ENCODE measurements around the gene RHEX. TPM values are rescaled to one million over a fixed set of nuclear protein-coding genes. Genes with fewer than 3 reads are reported as not detected.

The RHEX gene
- total RNA-seq, 1 donor from 2014 or later: not detected

- Mint-ChIP-seq H3K4me1 (ENCODE audit: low read depth) (no peaks in the 10 kb centered on the region), H3K4me3 (ENCODE audit: unreplicated experiment) (no peak overlapping the region), H3K36me3 (ENCODE audit: low read depth) (no peaks in the 10 kb centered on the region), H3K27me3 (ENCODE audit: low read depth) (peaks cover 2% of the 10 kb centered on the region), H3K9me3 (ENCODE audit: low read depth) (no peaks in the 10 kb centered on the region), H3K27ac (ENCODE audit: unreplicated experiment) (no peak overlapping the region)
- DNase-seq (ENCODE audit: low spot score): no peak
- TF ChIP-seq CTCF (IDR thresholded peaks at IDR 0.05): no peak
Measured at GRCh38 chr1:206074839-206075238, 21.9 kb downstream of the RHEX start.

- Mint-ChIP-seq H3K4me3 (ENCODE audit: unreplicated experiment) (no peak overlapping the region), H3K36me3 (ENCODE audit: low read depth) (no peaks in the 10 kb centered on the region), H3K4me1 (ENCODE audit: low read depth) (no peaks in the 10 kb centered on the region), H3K27ac (ENCODE audit: unreplicated experiment) (no peak overlapping the region), H3K27me3 (ENCODE audit: low read depth) (peaks cover 6% of the 10 kb centered on the region), H3K9me3 (ENCODE audit: low read depth) (no peaks in the 10 kb centered on the region)
- DNase-seq (ENCODE audit: low spot score): no peak
- no peak for TF ChIP-seq CTCF (IDR thresholded peaks at IDR 0.05)
Measured at GRCh38 chr1:206075786-206076755, 23.1 kb downstream of the RHEX start.

GRCh38 chr1:206079135-206079534, 26.2 kb downstream of the RHEX start:
- no peak for TF ChIP-seq CTCF (IDR thresholded peaks at IDR 0.05)
- no peak for DNase-seq (ENCODE audit: low spot score)
- Mint-ChIP-seq H3K9me3 (ENCODE audit: low read depth) (no peaks in the 10 kb centered on the region), H3K4me3 (ENCODE audit: unreplicated experiment) (no peak overlapping the region), H3K4me1 (ENCODE audit: low read depth) (no peaks in the 10 kb centered on the region), H3K36me3 (ENCODE audit: low read depth) (no peaks in the 10 kb centered on the region), H3K27ac (ENCODE audit: unreplicated experiment) (no peak overlapping the region), H3K27me3 (ENCODE audit: low read depth) (peaks cover 6% of the 10 kb centered on the region)

- Mint-ChIP-seq H3K36me3 (ENCODE audit: low read depth) (no peaks in the 10 kb centered on the region), H3K4me1 (ENCODE audit: low read depth) (no peaks in the 10 kb centered on the region), H3K9me3 (ENCODE audit: low read depth) (no peaks in the 10 kb centered on the region), H3K4me3 (ENCODE audit: unreplicated experiment) (no peak overlapping the region), H3K27me3 (ENCODE audit: low read depth) (peaks cover 12% of the 10 kb centered on the region), H3K27ac (ENCODE audit: unreplicated experiment) (no peak overlapping the region)
- DNase-seq (ENCODE audit: low spot score): no peak
- no peak for TF ChIP-seq CTCF (IDR thresholded peaks at IDR 0.05)
Measured at GRCh38 chr1:206080026-206080820, 27.2 kb downstream of the RHEX start.

- H3K4me1 Mint-ChIP-seq (ENCODE audit: low read depth): no peaks in the 10 kb centered on the region
- DNase-seq (ENCODE audit: low spot score): no peak
- no peak for TF ChIP-seq CTCF (IDR thresholded peaks at IDR 0.05)
- H3K36me3 Mint-ChIP-seq (ENCODE audit: low read depth): no peaks in the 10 kb centered on the region
- H3K27me3 Mint-ChIP-seq (ENCODE audit: low read depth): peaks cover 20% of the 10 kb centered on the region
- no peaks in the 10 kb centered on the region for H3K9me3 Mint-ChIP-seq (ENCODE audit: low read depth)
- no peak overlapping the region for H3K4me3 Mint-ChIP-seq (ENCODE audit: unreplicated experiment)
- no peak overlapping the region for H3K27ac Mint-ChIP-seq (ENCODE audit: unreplicated experiment)
Measured at GRCh38 chr1:206081856-206082255, 28.9 kb downstream of the RHEX start.

Data from chondrocyte (in vitro differentiated cells).